Left ventricle myocardium inferior (tissue), 1 donor: Measurements from ENCODE around the gene SMAD4. TPM values are rescaled to one million over a fixed set of nuclear protein-coding genes. Genes with fewer than 3 reads are reported as not detected.

Source experiments
- DNase-seq: peaks from one replicate; pipeline ENCODE4 v3.0.0-alpha.2; 2020
- H3K27ac ChIP-seq: fragments of 200-600 bp; replicated peaks from 2 replicates; pipeline ENCODE4 v1.8.0; 2021
- H3K27me3 ChIP-seq: fragments of 200-600 bp; 2 replicates; pipeline ENCODE4 v1.8.0; 2021; ENCODE audit warnings: low read depth
- H3K36me3 ChIP-seq: fragments of 200-600 bp; 2 replicates; pipeline ENCODE4 v1.8.0; 2021
- H3K4me1 ChIP-seq: fragments of 200-600 bp; 2 replicates; pipeline ENCODE4 v1.8.0; 2021
- H3K4me3 ChIP-seq: fragments of 200-600 bp; 2 replicates; pipeline ENCODE4 v1.8.0; 2021; ENCODE audit warnings: mild to moderate bottlenecking, moderate library complexity
- H3K9me3 ChIP-seq: fragments of 200-600 bp; replicated peaks from 2 replicates; pipeline ENCODE4 v1.8.0; 2021
- intact Hi-C: fragments of 100-400 bp; cut with micrococcal nuclease; formaldehyde crosslinking; loops from one replicate; pipeline ENCODE4 v1.11.0; 2022
- total RNA-seq: library from RNA; stranded (reverse); fragmentation: NEBNext Ultra II Directional; extraction: Animal tissue kit (Norgen Biotek cat#: 25700); gene quantifications from one replicate; pipeline ENCODE4 v1.2.1, GENCODE V29; 2021
- TF ChIP-seq, protein P1 (sequence below): fragments of 200-600 bp; IDR thresholded peaks from 2 replicates; pipeline ENCODE4 v1.8.0; 2021; ENCODE audit warnings: antibody characterized with exemption, mild to moderate bottlenecking, borderline replicate concordance
- donor health status: DM: no; HTN: yes; CAD: no; lungs with severe emphysema.

Gene SMAD4
- total RNA-seq, 1 donor from 2014 or later: 82.9 TPM

DNA sequence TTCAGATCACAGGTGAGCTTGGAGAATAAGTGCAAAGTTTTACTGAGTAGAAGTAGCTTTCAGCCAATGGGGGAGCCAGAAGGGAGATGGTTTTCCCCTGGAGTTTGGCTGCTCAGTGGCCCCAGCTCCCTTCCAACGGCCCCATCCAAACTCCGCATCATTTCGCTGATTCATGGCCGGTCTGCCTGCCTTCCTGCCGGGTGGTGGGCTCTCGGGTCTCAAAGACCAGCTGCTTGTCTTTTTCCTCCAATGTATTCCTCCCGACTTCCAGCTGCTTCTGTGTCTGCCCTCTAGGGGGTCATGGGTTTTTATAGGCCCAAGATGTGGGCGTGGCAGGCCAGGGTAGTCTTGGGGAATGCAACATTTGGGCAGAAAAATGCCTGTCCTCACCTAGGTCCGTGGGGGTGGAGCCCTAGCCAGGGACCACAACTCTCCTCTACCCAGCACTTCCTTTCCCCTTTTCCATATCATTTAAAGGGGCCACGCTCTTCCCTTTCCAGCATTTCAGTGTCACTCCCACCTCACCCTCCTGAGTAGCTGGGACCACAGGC is 94.0 kb downstream of the SMAD4 start:
- H3K9me3 ChIP-seq: peaks cover 6% of the 10 kb centered on the region
- H3K4me1 ChIP-seq: no peaks in the 10 kb centered on the region
- no peak for DNase-seq
- intact Hi-C loops: no loop called here
- H3K36me3 ChIP-seq: no peaks in the 10 kb centered on the region
- H3K27me3 ChIP-seq: no peaks in the 10 kb centered on the region
- H3K27ac ChIP-seq: no peak overlapping the region
- no peak overlapping the region for H3K4me3 ChIP-seq
- TF ChIP-seq, protein P1, sequence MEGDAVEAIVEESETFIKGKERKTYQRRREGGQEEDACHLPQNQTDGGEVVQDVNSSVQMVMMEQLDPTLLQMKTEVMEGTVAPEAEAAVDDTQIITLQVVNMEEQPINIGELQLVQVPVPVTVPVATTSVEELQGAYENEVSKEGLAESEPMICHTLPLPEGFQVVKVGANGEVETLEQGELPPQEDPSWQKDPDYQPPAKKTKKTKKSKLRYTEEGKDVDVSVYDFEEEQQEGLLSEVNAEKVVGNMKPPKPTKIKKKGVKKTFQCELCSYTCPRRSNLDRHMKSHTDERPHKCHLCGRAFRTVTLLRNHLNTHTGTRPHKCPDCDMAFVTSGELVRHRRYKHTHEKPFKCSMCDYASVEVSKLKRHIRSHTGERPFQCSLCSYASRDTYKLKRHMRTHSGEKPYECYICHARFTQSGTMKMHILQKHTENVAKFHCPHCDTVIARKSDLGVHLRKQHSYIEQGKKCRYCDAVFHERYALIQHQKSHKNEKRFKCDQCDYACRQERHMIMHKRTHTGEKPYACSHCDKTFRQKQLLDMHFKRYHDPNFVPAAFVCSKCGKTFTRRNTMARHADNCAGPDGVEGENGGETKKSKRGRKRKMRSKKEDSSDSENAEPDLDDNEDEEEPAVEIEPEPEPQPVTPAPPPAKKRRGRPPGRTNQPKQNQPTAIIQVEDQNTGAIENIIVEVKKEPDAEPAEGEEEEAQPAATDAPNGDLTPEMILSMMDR: no peak

DNA sequence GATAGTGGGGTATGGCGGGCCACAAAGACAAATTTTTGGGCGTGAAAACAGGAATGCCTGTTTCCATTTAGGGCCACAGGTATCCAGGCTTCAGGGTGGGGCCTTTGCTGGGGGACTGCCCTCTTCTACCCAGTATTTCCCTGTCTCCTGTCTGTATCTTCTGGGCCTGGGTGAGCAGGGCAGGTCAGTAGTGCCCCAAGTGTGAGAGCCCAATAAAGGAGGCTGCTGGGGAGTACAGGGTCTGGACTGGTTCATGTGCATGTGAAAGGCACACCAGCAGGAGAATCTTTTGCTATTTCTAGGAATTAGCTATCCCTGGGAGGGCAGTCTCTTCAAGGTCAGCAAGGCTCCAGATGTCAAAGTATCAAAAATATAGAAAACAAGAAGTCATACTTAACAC is 96.0 kb downstream of the SMAD4 start:
- no peaks in the 10 kb centered on the region for H3K4me1 ChIP-seq
- no peaks in the 10 kb centered on the region for H3K27me3 ChIP-seq
- DNase-seq: no peak
- no peaks in the 10 kb centered on the region for H3K9me3 ChIP-seq
- no peak overlapping the region for H3K27ac ChIP-seq
- TF ChIP-seq, protein P1: no peak
- H3K36me3 ChIP-seq: no peaks in the 10 kb centered on the region
- no peak overlapping the region for H3K4me3 ChIP-seq
- intact Hi-C loops: no loop called here

DNA sequence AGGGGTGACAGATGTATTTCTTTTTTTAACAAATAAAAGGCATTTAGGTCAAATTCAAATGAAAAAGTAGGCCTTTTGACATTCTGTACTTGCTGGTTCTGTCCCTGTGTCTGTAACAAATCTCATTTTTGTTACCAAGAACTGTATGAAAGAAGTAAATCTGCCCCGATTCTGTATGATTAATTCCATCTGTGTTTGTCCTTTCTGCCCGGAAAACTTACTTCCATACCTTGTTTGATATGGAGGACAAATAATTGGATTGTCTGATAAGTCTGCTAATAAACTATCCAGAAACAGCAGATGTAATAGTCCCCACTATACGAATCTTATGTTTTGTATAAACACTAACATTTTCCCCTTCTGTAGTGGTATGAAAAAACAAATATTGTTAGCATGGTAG is 97.7 kb downstream of the SMAD4 start:
- Histone ChIP-seq H3K9me3 (no peaks in the 10 kb centered on the region), H3K36me3 (no peaks in the 10 kb centered on the region), H3K4me3 (no peak overlapping the region), H3K4me1 (no peaks in the 10 kb centered on the region), H3K27me3 (peaks cover 3% of the 10 kb centered on the region), H3K27ac (no peak overlapping the region)
- DNase-seq: no peak
- TF ChIP-seq, protein P1: no peak
- intact Hi-C loops: no loop called here

DNA sequence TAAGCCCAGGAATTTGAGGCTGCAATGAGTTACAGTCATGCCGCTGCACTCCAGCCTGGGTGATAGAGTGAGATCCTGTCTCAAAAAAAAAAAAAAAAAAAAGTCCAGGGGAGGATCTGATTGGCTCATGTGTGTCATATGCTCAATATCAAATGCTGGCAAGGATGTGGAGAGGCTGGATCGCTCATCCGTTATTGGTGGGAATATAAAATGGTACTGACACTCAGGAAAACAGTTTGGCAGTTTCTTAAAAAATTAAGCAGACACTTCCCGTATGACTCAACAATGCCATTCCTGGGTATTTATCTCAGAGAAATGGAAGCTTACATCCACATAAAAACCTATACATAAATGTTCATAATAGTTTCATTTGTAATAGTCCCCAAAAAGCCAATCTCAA is 98.5 kb downstream of the SMAD4 start:
- no peak for DNase-seq
- H3K4me1 ChIP-seq: no peaks in the 10 kb centered on the region
- H3K27me3 ChIP-seq: peaks cover 3% of the 10 kb centered on the region
- no peak overlapping the region for H3K27ac ChIP-seq
- intact Hi-C loops: no loop called here
- H3K9me3 ChIP-seq: no peaks in the 10 kb centered on the region
- H3K4me3 ChIP-seq: no peak overlapping the region
- TF ChIP-seq, protein P1: no peak
- no peaks in the 10 kb centered on the region for H3K36me3 ChIP-seq

DNA sequence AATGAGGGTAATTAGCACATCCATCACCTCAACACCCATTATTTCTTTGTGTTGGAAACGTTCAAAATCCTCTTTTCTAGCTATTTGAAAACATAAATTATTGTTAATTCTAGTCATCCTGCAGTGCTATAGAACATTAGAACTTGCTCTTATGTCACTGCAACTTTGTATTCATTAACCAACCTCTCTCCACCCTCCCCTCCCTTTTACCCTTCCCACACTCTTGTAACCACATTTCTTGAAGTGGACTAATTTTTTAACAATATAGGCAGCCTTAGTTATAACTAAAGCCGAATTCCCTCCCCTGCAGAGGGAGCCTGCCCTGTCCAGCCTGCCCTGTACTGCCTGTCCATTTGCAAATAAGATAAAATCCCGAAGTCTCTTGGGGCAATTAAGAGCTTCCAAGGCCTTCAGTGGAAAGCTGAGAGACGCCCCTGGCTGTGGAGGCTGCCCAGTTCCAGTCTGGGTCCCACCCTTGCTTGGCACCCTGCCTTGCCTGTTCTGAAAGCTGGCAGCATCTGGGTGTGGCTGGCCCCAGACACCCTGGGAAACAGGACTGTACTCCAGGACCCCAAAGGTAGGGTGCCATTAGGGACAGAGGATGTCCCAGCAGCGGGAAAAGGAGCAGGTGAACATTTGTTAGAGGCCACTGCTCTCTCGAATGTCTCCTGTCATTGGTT is 102.4 kb downstream of the SMAD4 start:
- Histone ChIP-seq H3K4me3 (no peak overlapping the region), H3K9me3 (no peaks in the 10 kb centered on the region), H3K4me1 (no peaks in the 10 kb centered on the region), H3K27me3 (peaks cover 3% of the 10 kb centered on the region), H3K27ac (no peak overlapping the region), H3K36me3 (no peaks in the 10 kb centered on the region)
- DNase-seq: no peak
- TF ChIP-seq, protein P1: no peak
- intact Hi-C loops: no loop called here
